ENCODE data around the gene SLC25A47. TPM values are rescaled to one million over a fixed set of nuclear protein-coding genes. Genes with fewer than 3 reads are reported as not detected.

Gene SLC25A47
- total RNA-seq, 5 donors from 2014 or later (not counting 1 experiment from before 2014, with no cell fraction given), result 0.16 TPM; not detected in 4

DNA sequence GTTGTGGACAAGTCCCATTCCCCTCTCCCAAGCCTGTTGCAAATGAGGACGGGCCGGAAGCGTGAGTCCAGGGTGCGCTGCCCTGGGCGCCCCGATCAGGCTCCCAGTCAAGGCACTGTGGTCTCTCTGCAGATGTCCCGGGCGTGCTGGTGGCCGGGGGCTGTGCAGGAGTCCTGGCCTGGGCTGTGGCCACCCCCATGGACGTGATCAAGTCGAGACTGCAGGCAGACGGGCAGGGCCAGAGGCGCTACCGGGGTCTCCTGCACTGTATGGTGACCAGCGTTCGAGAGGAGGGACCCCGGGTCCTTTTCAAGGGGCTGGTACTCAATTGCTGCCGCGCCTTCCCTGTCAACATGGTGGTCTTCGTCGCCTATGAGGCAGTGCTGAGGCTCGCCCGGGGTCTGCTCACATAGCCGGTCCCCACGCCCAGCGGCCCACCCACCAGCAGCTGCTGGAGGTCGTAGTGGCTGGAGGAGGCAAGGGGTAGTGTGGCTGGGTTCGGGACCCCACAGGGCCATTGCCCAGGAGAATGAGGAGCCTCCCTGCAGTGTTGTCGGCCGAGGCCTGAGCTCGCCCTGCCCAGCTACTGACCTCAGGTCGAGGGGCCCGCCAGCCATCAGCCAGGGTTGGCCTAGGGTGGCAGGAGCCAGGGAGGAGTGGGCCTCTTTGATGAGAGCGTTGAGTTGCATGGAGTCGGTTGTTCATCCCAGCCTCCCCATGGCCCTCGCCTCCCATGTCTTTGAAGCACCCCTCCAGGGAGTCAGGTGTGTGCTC, 6.3 kb downstream of the SLC25A47 start:
- H3K9me3 ChIP-seq, result no peaks in the 10 kb centered on the region
- CTCF ChIA-PET, result no interaction called here
- ATAC-seq (replicated peaks in 1 of 4), result no peak
- WGBS (ENCODE audit: insufficient coverage), result 85% methylated on average over 34 of the region's 36 CpGs
- H3K27ac ChIP-seq (ENCODE audit: low read length), result no peak overlapping the region
- DNase-seq, result no peak
- no peaks in the 10 kb centered on the region for H3K27me3 ChIP-seq (replicated peaks in 1 of 2; ENCODE audit: control insufficient read depth in 2 of 2, extremely low read depth in 1 of 2, insufficient read depth in 2 of 2, low read length in 1 of 2)
- Mint-ChIP-seq H3K27ac (no peak overlapping the region), H3K4me1 (no peaks in the 10 kb centered on the region), H3K36me3 (no peaks in the 10 kb centered on the region), H3K4me3 (no peak overlapping the region), H3K9me3 (no peaks in the 10 kb centered on the region), H3K27me3 (no peaks in the 10 kb centered on the region)
- POLR2A ChIA-PET, result no interaction called here
- no peaks in the 10 kb centered on the region for H3K36me3 ChIP-seq (ENCODE audit: control insufficient read depth in 2 of 2, extremely low read depth in 1 of 2, insufficient read depth in 1 of 2, low read length in 1 of 2)
- H3K4me1 ChIP-seq (ENCODE audit: control insufficient read depth in 1 of 2, extremely low read depth in 1 of 2, insufficient read depth in 2 of 2, low read length in 2 of 2), result no peaks in the 10 kb centered on the region
- H3K4me3 ChIP-seq (ENCODE audit: control insufficient read depth in 1 of 2, extremely low read depth in 1 of 2, low read length in 1 of 2), result no peak overlapping the region

GRCh38 chr14:100330007-100330344, 6.8 kb downstream of the SLC25A47 start:
- ATAC-seq (replicated peaks in 1 of 4), result no peak
- ChIA-PET POLR2A (no interaction called here), CTCF (no interaction called here)
- Mint-ChIP-seq H3K9me3 (no peaks in the 10 kb centered on the region), H3K36me3 (no peaks in the 10 kb centered on the region), H3K27ac (no peak overlapping the region), H3K4me1 (no peaks in the 10 kb centered on the region), H3K27me3 (no peaks in the 10 kb centered on the region), H3K4me3 (no peak overlapping the region)
- H3K9me3 ChIP-seq, result no peaks in the 10 kb centered on the region
- no peak for DNase-seq
- peaks cover 0 to 4% of the 10 kb centered on the region in 2 donors for H3K36me3 ChIP-seq (ENCODE audit: control insufficient read depth in 2 of 2, extremely low read depth in 1 of 2, insufficient read depth in 1 of 2, low read length in 1 of 2)
- H3K4me1 ChIP-seq (ENCODE audit: control insufficient read depth in 1 of 2, extremely low read depth in 1 of 2, insufficient read depth in 2 of 2, low read length in 2 of 2), result no peaks in the 10 kb centered on the region
- no peak overlapping the region for H3K27ac ChIP-seq (ENCODE audit: low read length)
- WGBS (ENCODE audit: insufficient coverage), result 91% methylated on average over 6 of the region's 11 CpGs
- H3K4me3 ChIP-seq (ENCODE audit: control insufficient read depth in 1 of 2, extremely low read depth in 1 of 2, low read length in 1 of 2), result no peak overlapping the region
- H3K27me3 ChIP-seq (replicated peaks in 1 of 2; ENCODE audit: control insufficient read depth in 2 of 2, extremely low read depth in 1 of 2, insufficient read depth in 2 of 2, low read length in 1 of 2), result no peaks in the 10 kb centered on the region

GRCh38 chr14:100330388-100330931, 7.3 kb downstream of the SLC25A47 start:
- Mint-ChIP-seq H3K4me3 (no peak overlapping the region), H3K27ac (no peak overlapping the region), H3K9me3 (no peaks in the 10 kb centered on the region), H3K27me3 (no peaks in the 10 kb centered on the region), H3K36me3 (no peaks in the 10 kb centered on the region), H3K4me1 (no peaks in the 10 kb centered on the region)
- Histone ChIP-seq H3K4me3 (ENCODE audit: control insufficient read depth in 1 of 2, extremely low read depth in 1 of 2, low read length in 1 of 2) (no peak overlapping the region), H3K4me1 (ENCODE audit: control insufficient read depth in 1 of 2, extremely low read depth in 1 of 2, insufficient read depth in 2 of 2, low read length in 2 of 2) (no peaks in the 10 kb centered on the region), H3K9me3 (no peaks in the 10 kb centered on the region), H3K27ac (ENCODE audit: low read length) (no peak overlapping the region), H3K36me3 (ENCODE audit: control insufficient read depth in 2 of 2, extremely low read depth in 1 of 2, insufficient read depth in 1 of 2, low read length in 1 of 2) (peaks cover 0 to 6% of the 10 kb centered on the region in 2 donors), H3K27me3 (replicated peaks in 1 of 2; ENCODE audit: control insufficient read depth in 2 of 2, extremely low read depth in 1 of 2, insufficient read depth in 2 of 2, low read length in 1 of 2) (no peaks in the 10 kb centered on the region)
- CTCF ChIA-PET, result interaction anchor here in 1 of 2 donors (0.6 kb wide), 1 partner anchor 135 kb away, joined by 4 read pairs; no protein-coding TSS in a partner anchor
- DNase-seq (no peak), ATAC-seq (replicated peaks in 1 of 4) (no peak)
- 77% methylated on average over 6 of the region's 13 CpGs for WGBS (ENCODE audit: insufficient coverage)
- POLR2A ChIA-PET, result no interaction called here

GRCh38 chr14:100332071-100332639, 9.0 kb downstream of the SLC25A47 start:
- DNase-seq, result no peak
- H3K9me3 Mint-ChIP-seq, result no peaks in the 10 kb centered on the region
- CTCF ChIA-PET, result interaction anchor here in 1 of 2 donors (0.6 kb wide), 1 partner anchor 1340 kb away, joined by 4 read pairs; no protein-coding TSS in a partner anchor
- H3K27me3 ChIP-seq (replicated peaks in 1 of 2; ENCODE audit: control insufficient read depth in 2 of 2, extremely low read depth in 1 of 2, insufficient read depth in 2 of 2, low read length in 1 of 2), result no peaks in the 10 kb centered on the region
- H3K4me1 Mint-ChIP-seq, result no peaks in the 10 kb centered on the region
- no peak for ATAC-seq (replicated peaks in 1 of 4)
- WGBS (ENCODE audit: insufficient coverage), result 89% methylated on average over 10 of the region's 11 CpGs
- no peaks in the 10 kb centered on the region for H3K9me3 ChIP-seq
- POLR2A ChIA-PET, result no interaction called here
- H3K27ac ChIP-seq (ENCODE audit: low read length), result no peak overlapping the region
- H3K36me3 ChIP-seq (ENCODE audit: control insufficient read depth in 2 of 2, extremely low read depth in 1 of 2, insufficient read depth in 1 of 2, low read length in 1 of 2), result peaks cover 0 to 17% of the 10 kb centered on the region in 2 donors
- H3K36me3 Mint-ChIP-seq, result peaks cover 10% of the 10 kb centered on the region
- no peaks in the 10 kb centered on the region for H3K4me1 ChIP-seq (ENCODE audit: control insufficient read depth in 1 of 2, extremely low read depth in 1 of 2, insufficient read depth in 2 of 2, low read length in 2 of 2)
- H3K27ac Mint-ChIP-seq, result no peak overlapping the region
- no peak overlapping the region for H3K4me3 ChIP-seq (ENCODE audit: control insufficient read depth in 1 of 2, extremely low read depth in 1 of 2, low read length in 1 of 2)
- H3K4me3 Mint-ChIP-seq, result no peak overlapping the region
- no peaks in the 10 kb centered on the region for H3K27me3 Mint-ChIP-seq

GRCh38 chr14:100332797-100333196, 9.7 kb downstream of the SLC25A47 start:
- no peaks in the 10 kb centered on the region for H3K4me1 Mint-ChIP-seq
- H3K27me3 Mint-ChIP-seq, result no peaks in the 10 kb centered on the region
- no peak overlapping the region for H3K4me3 Mint-ChIP-seq
- Histone ChIP-seq H3K27me3 (replicated peaks in 1 of 2; ENCODE audit: control insufficient read depth in 2 of 2, extremely low read depth in 1 of 2, insufficient read depth in 2 of 2, low read length in 1 of 2) (no peaks in the 10 kb centered on the region), H3K9me3 (no peaks in the 10 kb centered on the region), H3K4me3 (ENCODE audit: control insufficient read depth in 1 of 2, extremely low read depth in 1 of 2, low read length in 1 of 2) (no peak overlapping the region), H3K4me1 (ENCODE audit: control insufficient read depth in 1 of 2, extremely low read depth in 1 of 2, insufficient read depth in 2 of 2, low read length in 2 of 2) (no peaks in the 10 kb centered on the region), H3K27ac (ENCODE audit: low read length) (no peak overlapping the region), H3K36me3 (ENCODE audit: control insufficient read depth in 2 of 2, extremely low read depth in 1 of 2, insufficient read depth in 1 of 2, low read length in 1 of 2) (peaks cover 0 to 20% of the 10 kb centered on the region in 2 donors)
- WGBS (ENCODE audit: insufficient coverage), result 88% methylated on average over 3 of the region's 8 CpGs
- no peak overlapping the region for H3K27ac Mint-ChIP-seq
- CTCF ChIA-PET, result interaction anchor here in 1 of 2 donors (0.6 kb wide), 1 partner anchor 1340 kb away, joined by 4 read pairs; no protein-coding TSS in a partner anchor
- ATAC-seq (replicated peaks in 1 of 4) (no peak), DNase-seq (no peak)
- H3K9me3 Mint-ChIP-seq, result no peaks in the 10 kb centered on the region
- peaks cover 13% of the 10 kb centered on the region for H3K36me3 Mint-ChIP-seq
- POLR2A ChIA-PET, result interaction anchor here in 1 of 2 donors (0.6 kb wide), 1 partner anchor 92 kb away, joined by 5 read pairs; no protein-coding TSS in a partner anchor

- peaks cover 0 to 20% of the 10 kb centered on the region in 2 donors for H3K36me3 ChIP-seq (ENCODE audit: control insufficient read depth in 2 of 2, extremely low read depth in 1 of 2, insufficient read depth in 1 of 2, low read length in 1 of 2)
- ChIA-PET POLR2A (interaction anchor here in 1 of 2 donors (0.6 kb wide), 1 partner anchor 93 kb away, joined by 5 read pairs; no protein-coding TSS in a partner anchor), CTCF (no interaction called here)
- no peaks in the 10 kb centered on the region for H3K27me3 ChIP-seq (replicated peaks in 1 of 2; ENCODE audit: control insufficient read depth in 2 of 2, extremely low read depth in 1 of 2, insufficient read depth in 2 of 2, low read length in 1 of 2)
- DNase-seq, result no peak
- no peak overlapping the region for H3K27ac Mint-ChIP-seq
- WGBS (ENCODE audit: insufficient coverage), result 100% methylated on average over 1 of the region's 8 CpGs
- H3K4me1 Mint-ChIP-seq, result no peaks in the 10 kb centered on the region
- H3K36me3 Mint-ChIP-seq, result peaks cover 15% of the 10 kb centered on the region
- H3K9me3 ChIP-seq, result no peaks in the 10 kb centered on the region
- H3K4me3 Mint-ChIP-seq, result no peak overlapping the region
- no peak overlapping the region for H3K27ac ChIP-seq (ENCODE audit: low read length)
- H3K4me1 ChIP-seq (ENCODE audit: control insufficient read depth in 1 of 2, extremely low read depth in 1 of 2, insufficient read depth in 2 of 2, low read length in 2 of 2), result no peaks in the 10 kb centered on the region
- no peak for ATAC-seq (replicated peaks in 1 of 4)
- H3K9me3 Mint-ChIP-seq, result no peaks in the 10 kb centered on the region
- H3K4me3 ChIP-seq (ENCODE audit: control insufficient read depth in 1 of 2, extremely low read depth in 1 of 2, low read length in 1 of 2), result no peak overlapping the region
- H3K27me3 Mint-ChIP-seq, result no peaks in the 10 kb centered on the region
These were observed 10.2 kb downstream of the SLC25A47 start for GRCh38 chr14:100333311-100333710.

Measured in T-cell (primary cell).